ENCODE measurements around the gene KIF26B.
"Not testable (repeated sequence)": the region's sequence is repeated elsewhere in the genome, so short reads cannot be mapped to it uniquely, and the experiment has no call there.

KIF26B gene

GRCh38 chr1:245353411-245353810, 198.6 kb downstream of the KIF26B start:
- DNase-seq: no peak

DNA sequence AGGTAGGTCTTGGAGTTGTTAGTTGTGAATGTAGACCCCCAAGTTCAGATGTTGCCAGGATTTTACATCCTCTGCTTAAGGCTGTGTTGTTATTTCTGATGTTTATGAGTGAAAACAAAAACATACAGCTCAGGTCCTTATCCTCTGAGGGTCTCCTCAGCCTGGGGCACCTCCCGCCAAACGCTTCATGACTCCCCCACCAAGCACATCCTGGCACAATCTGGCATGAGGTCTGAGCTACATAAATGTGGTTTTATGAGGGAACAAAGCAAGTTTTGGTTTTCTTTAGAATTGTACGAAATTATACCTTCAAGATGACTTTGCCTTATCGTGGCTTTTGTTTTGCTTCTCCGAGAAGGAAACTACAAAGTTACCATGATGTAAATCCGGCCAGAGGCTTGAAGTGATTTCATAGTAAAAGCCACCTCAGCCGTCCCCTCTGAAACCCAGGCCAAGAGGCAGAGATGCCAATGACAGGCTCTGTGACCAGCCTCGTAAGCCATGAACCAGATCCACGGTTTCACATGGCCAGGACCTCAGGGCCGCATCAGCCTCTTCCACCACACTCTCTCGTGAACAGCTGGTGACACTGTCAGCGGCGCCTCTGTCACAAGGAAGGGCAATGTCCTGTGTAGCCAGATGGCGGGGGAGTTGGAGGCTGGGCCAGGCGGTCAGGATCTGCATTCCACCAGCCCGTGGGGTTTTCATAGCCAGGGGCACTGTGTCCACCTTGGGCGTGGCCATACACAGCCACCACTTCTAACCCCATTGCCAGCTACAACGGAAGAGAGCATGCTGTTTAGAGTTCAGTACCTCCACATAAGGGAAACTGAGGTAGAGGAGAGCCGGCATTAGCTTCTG, 199.4 kb downstream of the KIF26B start:
- DNase-seq: no peak

DNA sequence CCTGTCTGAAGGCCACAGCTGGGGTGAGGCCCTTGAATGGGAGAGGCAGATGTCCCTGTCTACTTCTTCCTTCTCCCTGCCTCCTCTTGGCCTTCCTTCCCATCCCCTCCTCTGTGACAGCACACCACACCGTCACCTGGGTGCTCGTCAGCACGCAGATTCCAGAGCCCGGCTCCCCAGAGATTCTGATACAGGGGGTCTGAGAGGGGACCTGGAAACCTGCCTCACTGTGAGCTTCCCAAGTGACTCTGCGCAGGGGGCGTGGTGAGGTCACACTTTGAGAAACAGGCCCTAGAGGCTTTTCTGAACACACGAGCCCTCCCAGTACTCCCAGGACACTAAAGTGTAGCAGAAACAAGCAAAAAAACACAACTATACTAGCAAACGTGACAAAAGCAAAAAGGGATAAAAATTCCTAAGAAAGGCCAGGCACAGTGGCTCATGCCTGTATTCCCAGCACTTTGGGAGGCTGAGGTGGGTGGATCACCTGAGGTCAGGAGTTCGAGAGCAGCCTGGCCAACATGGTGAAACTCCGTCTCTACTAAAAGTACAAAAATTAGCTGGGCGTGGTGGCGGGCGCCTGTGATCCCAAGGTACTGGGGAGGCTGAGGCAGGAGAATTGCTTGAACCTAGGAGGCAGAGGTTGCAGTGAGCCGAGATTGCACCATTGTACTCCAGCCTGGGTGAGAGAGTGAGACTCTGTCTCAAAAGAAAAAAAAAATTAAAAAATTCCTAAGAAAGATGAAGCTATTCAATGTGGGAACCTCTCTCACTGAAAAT, 201.3 kb downstream of the KIF26B start:
- not testable (repeated sequence) for DNase-seq

- no peak for DNase-seq
These were observed 202.3 kb downstream of the KIF26B start for GRCh38 chr1:245356891-245357585.

DNA sequence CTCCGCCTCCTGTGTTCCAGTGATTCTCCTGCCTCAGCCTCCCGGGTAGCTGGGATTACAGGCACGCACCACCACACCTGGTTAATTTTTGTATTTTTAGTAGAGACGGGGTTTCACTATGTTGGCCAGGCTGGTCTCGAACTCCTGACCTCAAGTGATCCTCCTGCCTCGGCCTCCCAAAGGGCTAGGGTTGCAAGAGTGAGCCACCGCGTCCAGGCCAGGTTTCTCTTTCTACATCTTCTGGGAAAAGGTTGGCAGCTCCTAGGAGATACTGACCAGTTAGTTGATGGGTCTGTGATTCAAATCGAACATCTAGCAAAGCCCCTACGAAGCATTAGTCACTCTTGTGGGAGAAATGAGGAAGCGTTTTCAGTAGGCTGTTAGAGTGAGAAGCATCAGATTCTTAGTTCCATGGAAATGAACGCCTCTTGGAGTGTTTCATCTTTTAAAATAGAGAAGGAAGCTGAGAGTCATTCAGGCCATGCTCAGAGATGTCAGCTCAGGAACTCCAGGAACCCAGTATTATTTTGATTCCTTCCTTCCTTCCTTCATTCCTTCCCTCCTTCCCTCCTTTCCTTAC, 204.4 kb downstream of the KIF26B start:
- DNase-seq: not testable (repeated sequence)

DNA sequence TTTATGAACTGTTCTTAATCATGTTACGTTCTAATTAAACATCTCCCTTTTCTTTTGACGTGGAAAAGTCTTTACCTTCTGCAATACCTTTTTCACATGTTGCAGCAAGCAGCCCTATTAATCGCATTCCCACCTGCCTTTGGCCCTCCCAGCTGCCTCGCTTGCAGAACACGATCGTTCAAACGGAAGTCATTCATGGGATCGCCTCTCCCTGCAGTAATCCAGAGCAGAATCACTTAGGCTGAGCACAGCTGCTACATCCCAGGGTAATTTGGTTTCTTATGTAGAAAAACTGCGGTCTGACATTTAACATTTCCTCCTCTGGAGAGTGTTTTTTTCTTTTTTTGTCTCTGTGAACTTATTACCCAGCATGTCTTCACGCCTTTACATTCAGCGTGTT, 206.3 kb downstream of the KIF26B start:
- DNase-seq: no peak

- DNase-seq: no peak
These were observed 207.2 kb downstream of the KIF26B start for GRCh38 chr1:245361951-245362350.

DNA sequence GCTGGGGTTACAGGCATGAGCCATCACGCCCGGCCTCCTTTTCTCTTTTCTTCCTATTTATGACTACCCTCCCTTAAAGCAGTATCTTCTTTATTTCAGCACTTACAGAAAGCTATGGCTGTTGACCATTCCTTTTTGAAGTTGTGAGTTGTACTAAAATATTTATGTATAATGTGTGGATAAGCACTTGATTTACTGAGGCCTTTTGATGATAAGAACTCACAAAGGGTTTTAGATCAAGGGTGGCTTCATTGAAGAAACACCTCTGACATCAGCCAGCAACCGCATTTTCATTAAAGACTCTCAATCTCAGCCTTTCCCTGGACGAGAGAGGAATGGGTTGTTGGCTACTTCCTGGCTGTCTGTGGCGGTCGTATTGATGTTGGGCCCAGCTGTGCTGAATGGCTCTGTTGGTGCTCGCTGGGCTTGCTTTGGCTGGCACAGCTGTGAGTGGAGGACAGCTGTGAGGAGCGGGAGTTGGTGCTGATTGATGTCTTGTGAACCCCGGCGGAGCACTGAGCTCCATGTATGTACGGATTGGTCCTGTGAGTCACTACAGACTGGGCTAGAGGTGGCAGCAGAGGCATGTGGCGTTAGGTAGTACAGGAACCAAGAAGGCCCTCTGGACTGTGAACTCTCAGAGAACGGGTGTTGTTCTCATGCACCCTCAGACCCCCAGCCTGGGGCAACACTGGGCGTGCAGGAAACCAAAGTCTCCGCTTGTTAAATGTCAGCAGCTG, 208.8 kb downstream of the KIF26B start:
- peak in 9 of 56 donors; percentile 3 to 30 (median 16) for DNase-seq

DNA sequence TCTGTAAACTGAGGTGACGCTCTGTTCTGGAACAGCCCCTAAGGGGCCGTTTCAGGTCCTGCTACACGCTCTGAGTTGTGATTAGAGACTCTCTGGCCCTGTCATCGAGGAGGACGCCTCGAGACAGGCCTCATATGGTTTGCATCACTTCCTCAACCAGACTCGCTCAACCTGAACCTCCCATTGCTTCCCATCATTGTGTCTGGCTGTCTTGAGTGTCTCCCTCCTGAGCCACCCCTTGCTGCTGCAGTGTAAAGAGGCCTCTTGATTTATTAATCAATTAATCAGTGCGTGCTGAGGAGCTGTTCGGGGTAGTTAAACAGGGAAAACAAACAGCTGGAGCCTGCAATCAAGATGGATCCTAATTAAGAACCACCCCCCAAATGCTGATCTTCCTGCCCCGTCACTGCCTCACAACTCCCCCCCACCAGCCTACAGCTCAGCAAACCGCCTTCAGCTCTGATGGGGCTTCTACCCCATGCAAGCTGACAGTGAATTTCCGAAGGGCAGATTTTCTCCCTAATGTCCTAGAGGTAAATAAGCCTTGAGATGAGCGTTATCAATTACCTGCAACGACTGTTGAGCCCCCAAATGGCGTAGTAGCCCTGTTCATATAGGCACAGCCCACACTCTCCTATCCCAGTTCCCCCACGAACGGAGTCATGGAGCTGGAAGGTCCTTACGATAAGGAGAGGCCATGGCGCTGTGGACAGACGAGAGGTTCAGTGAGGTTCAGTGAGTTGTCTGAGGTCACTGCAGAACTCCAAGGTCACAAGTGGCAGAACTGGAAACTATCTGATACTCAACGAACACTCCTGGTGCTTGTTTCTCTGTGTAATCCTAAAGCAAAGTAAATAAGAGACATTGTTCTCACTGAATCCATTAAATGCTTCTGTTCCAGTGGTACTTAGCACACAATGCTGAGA, 210.6 kb downstream of the KIF26B start:
- no peak for DNase-seq

GRCh38 chr1:245366886-245367285, 212.1 kb downstream of the KIF26B start:
- no peak for DNase-seq

- no peak for DNase-seq
These were observed 215.5 kb downstream of the KIF26B start for GRCh38 chr1:245370175-245370825.

GRCh38 chr1:245370905-245371581, 216.3 kb downstream of the KIF26B start:
- peak in 3 of 56 donors; percentile 7 to 23 (median 22) for DNase-seq

- DNase-seq: no peak
These were observed 218.3 kb downstream of the KIF26B start for GRCh38 chr1:245373131-245373530.

- DNase-seq: no peak
These were observed 221.1 kb downstream of the KIF26B start for GRCh38 chr1:245375789-245376460.

- no peak for DNase-seq
These were observed 223.1 kb downstream of the KIF26B start for GRCh38 chr1:245377854-245378253.

GRCh38 chr1:245378311-245378722, 223.5 kb downstream of the KIF26B start:
- DNase-seq: no peak

DNA sequence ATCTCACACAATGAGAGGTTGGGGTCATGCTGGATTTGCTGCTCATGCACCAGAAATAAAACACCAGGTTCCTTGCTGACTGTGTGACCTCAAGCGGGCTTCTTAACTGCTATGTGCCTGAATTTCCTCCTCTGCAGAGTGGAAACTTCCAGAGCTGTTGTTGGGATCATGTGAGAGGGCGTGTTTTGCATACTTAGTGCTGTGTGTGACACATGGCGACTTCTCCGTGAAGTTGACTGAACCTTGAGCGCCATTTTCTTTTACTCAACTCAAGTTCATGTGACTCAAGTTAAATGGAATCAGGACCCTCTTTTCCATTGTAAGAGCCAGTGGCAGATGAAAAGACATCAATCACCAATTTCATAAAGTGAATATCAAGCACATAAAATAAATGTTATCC, 224.0 kb downstream of the KIF26B start:
- no peak for DNase-seq

Measured in amygdala (tissue), 56 donors.